Loucy (cell line): ENCODE results near the gene CDH13.

Source experiments
- EZH2phosphoT487 ChIP-seq: fragments of 200-600 bp; IDR thresholded peaks from 2 replicates; pipeline ENCODE4 v1.6.1; 2018; ENCODE audit warnings: antibody characterized with exemption, mild to moderate bottlenecking, moderate library complexity, borderline replicate concordance
- TF ChIP-seq, protein P1 (sequence below): fragments of 200-600 bp; sonication (generic); conservative IDR thresholded peaks from 2 replicates; pipeline ENCODE4 v1.5.1; 2014; ENCODE audit warnings: mild to moderate bottlenecking, antibody characterized with exemption, low read length

DNA sequence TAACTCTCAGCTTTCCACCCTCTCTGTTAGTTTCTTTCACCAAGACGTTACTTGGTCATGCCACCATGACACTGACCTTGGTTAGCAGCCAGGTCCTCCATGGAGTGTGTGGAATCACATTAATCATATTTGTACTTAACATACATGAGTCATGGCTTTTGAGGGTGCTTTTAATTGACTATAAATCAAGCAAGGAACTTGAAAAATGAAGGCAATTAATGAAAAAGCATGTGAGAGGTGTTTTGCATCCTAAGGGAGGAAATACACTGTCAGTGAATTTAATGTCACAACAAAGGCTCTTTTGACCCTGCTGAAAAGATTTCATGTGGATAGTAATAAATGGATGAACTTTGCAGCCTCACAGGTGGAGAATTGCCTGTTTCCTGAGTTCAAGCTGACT, 240.7 kb downstream of the CDH13 start:
- TF ChIP-seq, protein P1, sequence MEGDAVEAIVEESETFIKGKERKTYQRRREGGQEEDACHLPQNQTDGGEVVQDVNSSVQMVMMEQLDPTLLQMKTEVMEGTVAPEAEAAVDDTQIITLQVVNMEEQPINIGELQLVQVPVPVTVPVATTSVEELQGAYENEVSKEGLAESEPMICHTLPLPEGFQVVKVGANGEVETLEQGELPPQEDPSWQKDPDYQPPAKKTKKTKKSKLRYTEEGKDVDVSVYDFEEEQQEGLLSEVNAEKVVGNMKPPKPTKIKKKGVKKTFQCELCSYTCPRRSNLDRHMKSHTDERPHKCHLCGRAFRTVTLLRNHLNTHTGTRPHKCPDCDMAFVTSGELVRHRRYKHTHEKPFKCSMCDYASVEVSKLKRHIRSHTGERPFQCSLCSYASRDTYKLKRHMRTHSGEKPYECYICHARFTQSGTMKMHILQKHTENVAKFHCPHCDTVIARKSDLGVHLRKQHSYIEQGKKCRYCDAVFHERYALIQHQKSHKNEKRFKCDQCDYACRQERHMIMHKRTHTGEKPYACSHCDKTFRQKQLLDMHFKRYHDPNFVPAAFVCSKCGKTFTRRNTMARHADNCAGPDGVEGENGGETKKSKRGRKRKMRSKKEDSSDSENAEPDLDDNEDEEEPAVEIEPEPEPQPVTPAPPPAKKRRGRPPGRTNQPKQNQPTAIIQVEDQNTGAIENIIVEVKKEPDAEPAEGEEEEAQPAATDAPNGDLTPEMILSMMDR, result no peak
- no peak for TF ChIP-seq EZH2phosphoT487
